Ramos (cell line): ENCODE data around the gene CMTM5.

Experiments used
- in situ Hi-C: fragments of 300-500 bp; cut with MboI; formaldehyde crosslinking; loops from one replicate; pipeline ENCODE4 v1.14.3; 2022; ENCODE audit warnings: low sequenced_read_pairs; ENCODE audit not compliant: unreplicated experiment

The CMTM5 gene

DNA sequence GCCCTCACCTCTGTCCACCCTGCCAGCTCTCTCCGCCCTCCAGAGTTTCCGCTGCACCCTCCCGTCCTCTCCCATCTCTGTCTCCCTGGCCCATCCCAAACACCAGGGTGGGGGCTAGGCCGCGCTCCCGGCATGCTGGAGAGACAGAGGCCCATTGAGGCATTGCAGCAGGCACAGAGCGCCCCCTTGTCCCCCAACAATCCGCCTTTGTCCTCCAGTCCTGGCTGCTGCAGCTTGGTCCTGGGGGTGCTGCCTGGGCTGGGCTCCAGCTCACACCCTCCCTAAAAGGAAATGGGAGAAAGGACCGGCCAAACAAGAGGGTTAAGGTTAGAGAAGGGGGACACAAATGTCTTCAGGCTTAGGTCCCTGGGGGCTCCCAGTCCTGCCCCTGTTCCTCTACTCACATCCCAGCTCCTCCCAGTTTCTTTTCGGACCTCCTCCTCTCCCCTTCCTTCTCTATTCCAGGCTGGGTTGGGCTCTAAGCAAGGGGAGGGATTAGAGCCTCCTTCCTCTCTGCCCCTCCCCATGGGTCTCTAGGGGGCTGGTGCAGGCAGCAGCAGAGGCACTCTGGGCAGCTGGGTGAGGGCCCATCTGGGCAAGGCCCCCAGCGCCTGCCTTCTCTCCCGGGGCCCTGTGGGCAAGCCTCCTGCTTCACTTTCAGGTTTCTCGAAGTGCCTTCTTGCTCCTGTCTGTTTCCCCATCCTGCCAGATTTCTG lies at the start of gene CMTM5:
Gene CMTM5 (plus strand): TSS at position 565 of the 716 bp plus-strand sequence. CDS start 206 bp downstream, outside the sequence.
- in situ Hi-C loops = loop anchor here (10.0 to 25.0 kb wide), 2 partner anchors 112 to 689 kb away; no protein-coding TSS in a partner anchor

GRCh38 chr14:23327947-23328744 lies 48.7 kb upstream of the CMTM5 start:
- in situ Hi-C loops = loop anchor here (10.0 kb wide), 1 partner anchor 227 kb away; the partner anchor contains the start of genes THTPA and ZFHX2

GRCh38 chr14:23335623-23336022 lies 41.2 kb upstream of the CMTM5 start:
- in situ Hi-C loops = no loop called here

- in situ Hi-C loops = no loop called here
Measured at GRCh38 chr14:23339506-23340268, 37.2 kb upstream of the CMTM5 start.

- in situ Hi-C loops = no loop called here
Measured at GRCh38 chr14:23344481-23344880, 32.4 kb upstream of the CMTM5 start.

DNA sequence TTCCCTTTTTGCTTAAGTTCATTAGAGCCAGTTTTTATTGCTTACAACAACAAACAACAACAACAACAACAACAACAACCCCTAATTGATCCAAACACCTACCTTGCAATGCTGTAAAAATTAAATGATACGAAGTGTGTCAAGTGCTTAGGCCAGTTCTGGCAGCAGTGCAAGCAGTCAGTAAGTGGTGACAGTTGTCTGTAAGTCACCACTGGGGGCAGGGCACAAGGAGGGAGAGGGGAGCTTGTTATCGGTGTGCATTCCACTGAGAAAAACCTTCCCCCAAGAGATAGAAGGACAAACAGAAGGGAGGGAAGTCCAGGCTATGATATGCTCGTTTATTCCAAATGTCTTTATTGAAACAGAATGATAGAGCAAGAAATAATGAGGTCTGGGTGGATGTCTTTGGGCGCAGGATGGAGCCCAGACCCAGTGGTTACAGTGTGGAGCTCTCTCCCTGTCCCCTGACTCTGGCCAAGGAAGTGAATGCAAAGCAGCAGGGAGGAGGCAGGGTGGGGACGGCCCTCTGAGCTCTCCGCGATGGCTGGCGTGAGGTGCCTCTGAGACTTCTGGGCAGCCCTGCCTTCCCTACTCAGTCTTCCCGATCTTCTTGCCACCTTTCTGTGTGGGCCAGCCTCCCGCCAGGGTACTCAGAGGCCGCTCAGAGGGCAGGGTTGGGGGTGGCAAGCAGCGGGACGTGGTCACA lies 30.7 kb upstream of the CMTM5 start:
- in situ Hi-C loops = no loop called here

- in situ Hi-C loops = no loop called here
Measured at GRCh38 chr14:23346693-23347405, 30.0 kb upstream of the CMTM5 start.

- in situ Hi-C loops = no loop called here
Measured at GRCh38 chr14:23347406-23348296, 29.2 kb upstream of the CMTM5 start.

DNA sequence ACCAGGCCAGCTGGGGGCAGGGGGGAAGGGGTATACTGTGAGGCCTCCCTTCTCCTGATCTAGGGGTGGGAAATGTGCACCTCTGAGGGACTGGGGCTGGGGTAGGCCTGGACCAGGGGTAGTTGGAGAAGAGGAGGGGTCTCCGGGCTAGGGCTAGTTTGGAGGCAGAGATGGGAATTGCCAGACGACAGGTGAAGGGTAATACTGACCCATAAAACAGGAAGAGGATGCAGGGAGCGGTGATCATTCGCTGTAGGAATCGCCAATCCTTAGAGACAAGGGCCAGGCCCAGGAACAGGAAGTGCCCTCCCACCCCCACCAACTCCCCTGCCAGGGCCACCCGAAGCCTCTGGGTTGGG lies 28.6 kb upstream of the CMTM5 start:
- in situ Hi-C loops = no loop called here

GRCh38 chr14:23349156-23349845 lies 27.5 kb upstream of the CMTM5 start:
- in situ Hi-C loops = no loop called here

GRCh38 chr14:23351681-23352505 lies 25.0 kb upstream of the CMTM5 start:
- in situ Hi-C loops = no loop called here

- in situ Hi-C loops = no loop called here
Measured at GRCh38 chr14:23352506-23353432, 24.1 kb upstream of the CMTM5 start, which contains the start of gene SLC22A17. Gene SLC22A17, minus strand, starts transcription at chr14:23352887.

DNA sequence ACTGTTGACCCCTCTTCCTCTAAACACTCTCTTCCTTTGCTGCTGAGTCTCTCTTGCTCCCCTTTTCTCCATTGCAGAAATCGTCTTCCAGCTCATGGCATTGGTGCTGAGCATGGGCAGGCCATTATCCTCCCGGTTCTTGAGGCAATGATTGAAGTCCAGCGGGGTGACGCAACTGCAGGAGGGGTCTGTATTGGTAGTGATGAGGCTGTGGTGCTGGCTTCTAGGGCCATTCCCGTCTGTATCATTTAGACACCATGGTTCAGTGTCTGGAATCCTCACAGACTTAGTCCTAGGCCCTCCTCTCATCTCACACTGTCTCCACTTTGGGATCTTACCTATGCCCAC lies 23.4 kb upstream of the CMTM5 start:
- in situ Hi-C loops = no loop called here

- in situ Hi-C loops = no loop called here
Measured at GRCh38 chr14:23354990-23355389, 21.9 kb upstream of the CMTM5 start.

- in situ Hi-C loops = no loop called here
Measured at GRCh38 chr14:23355871-23356435, 20.9 kb upstream of the CMTM5 start.

GRCh38 chr14:23356662-23357061 lies 20.2 kb upstream of the CMTM5 start:
- in situ Hi-C loops = no loop called here
